ENCODE measurements around the gene AMBP.

Gene AMBP

DNA sequence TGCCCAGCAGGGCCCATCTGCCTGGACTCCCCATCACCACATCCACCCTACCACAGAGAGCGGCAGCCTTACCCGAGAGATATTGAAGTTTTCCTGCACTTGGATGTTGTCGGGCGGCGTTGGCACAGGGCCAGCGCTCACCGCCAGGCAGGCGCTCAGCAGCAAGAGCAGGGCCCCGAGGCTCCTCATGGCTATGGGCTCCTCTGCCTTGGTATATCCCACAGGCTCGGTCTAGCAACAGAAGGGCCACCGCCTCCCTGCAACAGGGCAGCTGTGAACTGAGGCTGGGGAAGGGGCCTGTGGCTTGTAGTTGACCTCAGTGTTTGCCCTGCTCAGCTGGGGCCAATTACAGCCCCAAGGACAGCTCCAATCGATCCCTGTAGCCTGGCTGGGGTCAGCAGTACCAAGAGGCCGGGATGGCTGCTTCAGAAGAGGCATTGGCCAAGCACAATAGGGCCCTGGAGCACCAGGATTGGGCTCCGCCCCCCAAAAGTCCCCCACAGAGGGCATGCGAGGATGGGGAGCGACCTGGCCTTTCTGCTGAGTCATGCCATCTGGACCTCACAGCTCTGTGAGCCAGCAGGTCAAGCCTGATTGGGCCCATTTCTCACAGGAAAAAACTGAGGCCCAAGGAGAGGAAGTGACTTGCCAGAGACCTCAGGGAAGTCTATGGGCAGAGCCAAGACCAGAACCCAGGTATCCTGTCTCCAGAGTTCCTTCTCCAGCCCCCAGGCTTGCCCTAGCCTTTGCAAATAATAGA lies at the start of gene AMBP:
Gene AMBP (minus strand): TSS at position 280 of the 760 bp plus-strand sequence. CDS start 91 bp downstream, at position 189.
- H3K27ac ChIP-seq (ENCODE audit: low read length): no peak within 1 kb of the TSS
- H3K4me1 ChIP-seq (ENCODE audit: low read length): no peaks in the 10 kb centered on the region
- no peak within 1 kb of the TSS for H3K4me3 ChIP-seq (ENCODE audit: low read length)
- H3K27me3 ChIP-seq (ENCODE audit: low read depth, low read length): peaks cover 24% of the 10 kb centered on the region
- H3K9ac ChIP-seq (ENCODE audit: low read length): no peak within 1 kb of the TSS
- no peaks in the 10 kb centered on the region for H3K9me3 ChIP-seq (ENCODE audit: insufficient read depth, low read length)
- H3K4me2 ChIP-seq (ENCODE audit: low read length): no peak within 1 kb of the TSS
- no peak within 1 kb of the TSS for H2AFZ ChIP-seq (ENCODE audit: low read depth, low read length)
- no peaks in the 10 kb centered on the region for H3K79me2 ChIP-seq (ENCODE audit: low read length)
- no peaks in the 10 kb centered on the region for H3K36me3 ChIP-seq (replicated peaks; ENCODE audit: low read depth, low read length)
- TF ChIP-seq, protein P1, sequence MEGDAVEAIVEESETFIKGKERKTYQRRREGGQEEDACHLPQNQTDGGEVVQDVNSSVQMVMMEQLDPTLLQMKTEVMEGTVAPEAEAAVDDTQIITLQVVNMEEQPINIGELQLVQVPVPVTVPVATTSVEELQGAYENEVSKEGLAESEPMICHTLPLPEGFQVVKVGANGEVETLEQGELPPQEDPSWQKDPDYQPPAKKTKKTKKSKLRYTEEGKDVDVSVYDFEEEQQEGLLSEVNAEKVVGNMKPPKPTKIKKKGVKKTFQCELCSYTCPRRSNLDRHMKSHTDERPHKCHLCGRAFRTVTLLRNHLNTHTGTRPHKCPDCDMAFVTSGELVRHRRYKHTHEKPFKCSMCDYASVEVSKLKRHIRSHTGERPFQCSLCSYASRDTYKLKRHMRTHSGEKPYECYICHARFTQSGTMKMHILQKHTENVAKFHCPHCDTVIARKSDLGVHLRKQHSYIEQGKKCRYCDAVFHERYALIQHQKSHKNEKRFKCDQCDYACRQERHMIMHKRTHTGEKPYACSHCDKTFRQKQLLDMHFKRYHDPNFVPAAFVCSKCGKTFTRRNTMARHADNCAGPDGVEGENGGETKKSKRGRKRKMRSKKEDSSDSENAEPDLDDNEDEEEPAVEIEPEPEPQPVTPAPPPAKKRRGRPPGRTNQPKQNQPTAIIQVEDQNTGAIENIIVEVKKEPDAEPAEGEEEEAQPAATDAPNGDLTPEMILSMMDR (IDR thresholded peaks at IDR 0.05; ENCODE audit: low read depth, low read length): no peak
- TF ChIP-seq EZH2phosphoT487 (IDR thresholded peaks at IDR 0.05; ENCODE audit: low read depth): no peak
- H4K20me1 ChIP-seq (ENCODE audit: insufficient read depth, low read length): no peaks in the 10 kb centered on the region

DNA sequence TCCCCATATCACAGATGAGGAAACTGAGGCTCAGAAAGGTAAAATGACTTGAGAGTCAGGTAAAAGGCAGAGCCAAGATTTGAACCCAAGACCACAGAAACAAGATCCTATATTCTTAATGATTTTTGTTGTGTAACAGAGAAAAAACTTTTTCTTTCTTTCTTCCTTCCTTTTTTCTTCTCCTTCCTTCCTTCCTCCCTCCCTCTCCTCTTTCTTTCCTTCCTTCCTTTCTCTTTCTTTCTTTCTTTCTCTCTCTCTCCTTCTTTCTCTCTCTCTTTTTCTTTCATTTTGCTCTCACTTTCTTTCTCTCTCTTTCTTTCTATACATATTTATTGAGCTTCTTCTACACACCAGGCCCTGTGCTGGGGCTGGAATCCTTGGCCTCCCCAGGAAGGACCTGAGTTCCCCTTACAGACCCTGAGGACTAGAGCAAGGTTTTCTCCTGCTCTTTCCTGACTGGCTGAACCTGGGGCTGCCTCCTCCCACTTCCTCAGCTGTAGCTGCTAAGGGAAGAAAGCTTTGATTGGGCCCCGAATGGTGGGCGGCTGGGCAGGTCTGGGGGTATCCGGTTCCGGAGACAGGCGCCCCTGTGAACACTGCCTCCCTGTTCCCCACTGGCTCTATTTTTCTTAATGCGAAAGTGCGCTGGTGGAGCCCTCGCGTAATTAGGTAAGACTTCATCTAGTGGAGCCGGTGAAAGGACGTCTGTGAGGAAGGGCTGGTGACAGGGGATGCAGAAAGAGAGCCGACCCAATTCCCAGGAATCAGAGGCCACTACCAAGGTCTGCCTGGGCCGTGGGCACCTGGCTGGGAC lies 48.4 kb upstream of the AMBP start:
- Histone ChIP-seq H4K20me1 (ENCODE audit: insufficient read depth, low read length) (no peaks in the 10 kb centered on the region), H3K79me2 (ENCODE audit: low read length) (no peaks in the 10 kb centered on the region), H3K9ac (ENCODE audit: low read length) (no peak overlapping the region), H3K4me3 (ENCODE audit: low read length) (no peak overlapping the region), H3K4me1 (ENCODE audit: low read length) (no peaks in the 10 kb centered on the region), H3K4me2 (ENCODE audit: low read length) (no peak overlapping the region), H3K27me3 (ENCODE audit: low read depth, low read length) (peaks cover 31% of the 10 kb centered on the region), H3K27ac (ENCODE audit: low read length) (no peak overlapping the region), H3K36me3 (replicated peaks; ENCODE audit: low read depth, low read length) (no peaks in the 10 kb centered on the region), H3K9me3 (ENCODE audit: insufficient read depth, low read length) (no peaks in the 10 kb centered on the region), H2AFZ (ENCODE audit: low read depth, low read length) (no peak overlapping the region)
- no peak for TF ChIP-seq EZH2phosphoT487 (IDR thresholded peaks at IDR 0.05; ENCODE audit: low read depth)
- TF ChIP-seq, protein P1 (IDR thresholded peaks at IDR 0.05; ENCODE audit: low read depth, low read length): no peak

DNA sequence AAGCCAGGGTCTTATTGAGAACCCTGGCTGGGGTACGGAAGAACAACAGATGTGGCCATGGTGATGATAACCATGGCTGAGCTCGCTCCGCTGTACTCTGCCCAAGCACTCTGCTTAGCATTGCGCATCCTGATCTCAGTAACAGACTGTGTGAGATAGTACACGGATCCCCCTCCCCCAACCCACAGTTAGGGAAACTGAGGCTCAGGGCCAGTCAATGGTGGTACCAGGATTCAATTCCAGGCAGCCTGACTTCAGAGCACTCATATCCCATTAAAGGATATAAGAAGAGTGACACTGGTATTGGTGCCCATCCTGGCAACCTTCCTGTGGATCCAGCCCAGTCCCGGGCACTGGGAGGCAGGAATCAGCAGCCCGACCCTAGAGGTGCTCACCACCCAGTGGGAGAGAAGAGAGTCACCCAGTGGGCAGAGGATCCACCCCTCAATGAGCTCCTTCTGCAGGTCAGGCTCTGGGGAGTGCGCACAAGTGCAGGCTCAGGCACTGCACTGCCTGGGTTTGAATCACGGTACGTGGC lies 47.4 kb upstream of the AMBP start:
- TF ChIP-seq, protein P1 (IDR thresholded peaks at IDR 0.05; ENCODE audit: low read depth, low read length): no peak
- TF ChIP-seq EZH2phosphoT487 (IDR thresholded peaks at IDR 0.05; ENCODE audit: low read depth): no peak
- Histone ChIP-seq H3K27ac (ENCODE audit: low read length) (no peak overlapping the region), H3K4me3 (ENCODE audit: low read length) (no peak overlapping the region), H4K20me1 (ENCODE audit: insufficient read depth, low read length) (no peaks in the 10 kb centered on the region), H3K27me3 (ENCODE audit: low read depth, low read length) (peaks cover 28% of the 10 kb centered on the region), H2AFZ (ENCODE audit: low read depth, low read length) (no peak overlapping the region), H3K9me3 (ENCODE audit: insufficient read depth, low read length) (no peaks in the 10 kb centered on the region), H3K36me3 (replicated peaks; ENCODE audit: low read depth, low read length) (no peaks in the 10 kb centered on the region), H3K9ac (ENCODE audit: low read length) (no peak overlapping the region), H3K4me1 (ENCODE audit: low read length) (no peaks in the 10 kb centered on the region), H3K79me2 (ENCODE audit: low read length) (no peaks in the 10 kb centered on the region), H3K4me2 (ENCODE audit: low read length) (no peak overlapping the region)
